Neutrophil (primary cell): Measurements from ENCODE around the gene MRPL18.

Experiments
- H3K27ac ChIP-seq: fragments of 200-600 bp; sonication (generic); 2 replicates; pipeline ENCODE4 v1.5.1; 2016; ENCODE audit warnings: mild to moderate bottlenecking, moderate library complexity
- H3K27me3 ChIP-seq: fragments of 200-600 bp; sonication (generic); 2 replicates; pipeline ENCODE4 v1.6.0; 2016; ENCODE audit warnings: mild to moderate bottlenecking
- H3K36me3 ChIP-seq: fragments of 200-600 bp; sonication (generic); 2 replicates; pipeline ENCODE4 v1.5.1; 2017
- H3K4me1 ChIP-seq, 2 experiments: fragments of 200-600 bp in 1 of 2; sonication (generic) in 1 of 2; 1 replicate in 1 of 2; 2 replicates in 1 of 2; pipeline versions ENCODE4 v1.5.1 to v1.6.1; 2013 to 2016; ENCODE audit warnings: low read depth in 1 of 2, low read length in 1 of 2, mild to moderate bottlenecking in 1 of 2, moderate library complexity in 1 of 2; ENCODE audit not compliant: control insufficient read depth in 1 of 2, insufficient read depth in 1 of 2
- H3K4me3 ChIP-seq, 2 experiments: fragments of 200-600 bp in 1 of 2; sonication (generic) in 1 of 2; 1 replicate in 1 of 2; 2 replicates in 1 of 2; pipeline ENCODE4 v1.5.1; 2013 to 2016; ENCODE audit warnings: low read depth in 1 of 2, low read length in 1 of 2, mild to moderate bottlenecking in 1 of 2, moderate library complexity in 1 of 2
- H3K9me3 ChIP-seq: fragments of 200-600 bp; sonication (generic); 2 replicates; pipeline ENCODE4 v1.5.1; 2016
- TF ChIP-seq, protein P1 (sequence below): fragments of 200-600 bp; sonication (generic); IDR thresholded peaks from 2 replicates; pipeline ENCODE4 v1.5.1; 2016; ENCODE audit warnings: antibody characterized with exemption

Gene MRPL18

DNA sequence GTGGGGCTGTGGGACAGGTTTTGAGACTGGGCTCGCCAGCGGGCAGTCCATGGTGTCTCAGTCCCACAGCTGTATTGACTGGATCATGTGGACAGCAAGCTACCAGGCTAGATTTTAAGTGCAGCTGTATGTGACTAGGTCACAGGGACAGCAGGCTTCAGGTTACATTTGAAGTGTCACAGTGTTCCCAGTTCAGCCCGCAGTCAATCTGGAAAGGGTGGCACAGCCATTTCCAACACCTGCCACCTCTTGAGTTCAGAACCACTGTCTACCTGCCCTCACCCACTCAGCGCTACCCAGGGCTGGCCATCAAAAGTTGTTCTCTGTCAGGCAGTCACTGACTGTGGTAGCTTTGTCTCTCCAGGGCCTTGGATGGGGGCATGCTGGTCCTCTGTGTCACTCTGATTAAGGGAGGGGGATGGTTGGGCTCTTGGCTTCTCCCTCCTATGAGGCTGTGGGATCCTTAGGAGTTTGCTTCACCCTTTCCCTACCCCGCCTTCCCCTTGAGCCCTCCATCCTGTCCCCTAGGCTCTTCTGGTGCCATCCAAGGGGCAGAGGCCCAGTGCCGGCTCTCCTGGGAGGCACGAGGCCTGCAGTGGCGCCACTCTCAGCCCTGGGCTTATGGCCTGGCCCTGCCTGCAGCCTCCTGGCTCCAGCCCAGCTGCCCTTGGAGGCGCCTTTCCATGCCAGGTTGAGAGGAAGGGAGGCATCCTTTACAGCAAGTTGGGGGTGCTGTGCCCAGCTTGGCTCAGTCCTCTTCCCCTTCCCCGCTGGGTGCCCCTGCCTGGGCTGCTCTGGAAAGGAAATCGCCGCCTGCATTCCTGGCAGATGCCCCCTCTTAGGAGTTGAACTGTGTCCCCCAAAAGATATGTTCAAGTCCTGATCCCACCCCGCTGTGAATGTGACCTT is 54.7 kb downstream of the MRPL18 start:
- TF ChIP-seq, protein P1, sequence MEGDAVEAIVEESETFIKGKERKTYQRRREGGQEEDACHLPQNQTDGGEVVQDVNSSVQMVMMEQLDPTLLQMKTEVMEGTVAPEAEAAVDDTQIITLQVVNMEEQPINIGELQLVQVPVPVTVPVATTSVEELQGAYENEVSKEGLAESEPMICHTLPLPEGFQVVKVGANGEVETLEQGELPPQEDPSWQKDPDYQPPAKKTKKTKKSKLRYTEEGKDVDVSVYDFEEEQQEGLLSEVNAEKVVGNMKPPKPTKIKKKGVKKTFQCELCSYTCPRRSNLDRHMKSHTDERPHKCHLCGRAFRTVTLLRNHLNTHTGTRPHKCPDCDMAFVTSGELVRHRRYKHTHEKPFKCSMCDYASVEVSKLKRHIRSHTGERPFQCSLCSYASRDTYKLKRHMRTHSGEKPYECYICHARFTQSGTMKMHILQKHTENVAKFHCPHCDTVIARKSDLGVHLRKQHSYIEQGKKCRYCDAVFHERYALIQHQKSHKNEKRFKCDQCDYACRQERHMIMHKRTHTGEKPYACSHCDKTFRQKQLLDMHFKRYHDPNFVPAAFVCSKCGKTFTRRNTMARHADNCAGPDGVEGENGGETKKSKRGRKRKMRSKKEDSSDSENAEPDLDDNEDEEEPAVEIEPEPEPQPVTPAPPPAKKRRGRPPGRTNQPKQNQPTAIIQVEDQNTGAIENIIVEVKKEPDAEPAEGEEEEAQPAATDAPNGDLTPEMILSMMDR: no peak
- no peaks in the 10 kb centered on the region for H3K4me1 ChIP-seq
- H3K36me3 ChIP-seq: no peaks in the 10 kb centered on the region
- H3K4me3 ChIP-seq: no peak overlapping the region
- no peaks in the 10 kb centered on the region for H3K9me3 ChIP-seq
- H3K27ac ChIP-seq: no peak overlapping the region
- H3K27me3 ChIP-seq: no peaks in the 10 kb centered on the region
